GM19025 (cell line): ENCODE results near the gene DES.

Source experiments
- ATAC-seq: cut with Tn5 transposase; IDR thresholded peaks from one replicate; pipeline ENCODE4 v1.9.1; 2021; ENCODE audit warnings: mild to moderate bottlenecking, low read depth, moderate library complexity; ENCODE audit not compliant: unreplicated experiment

DES gene

GRCh38 chr2:219419012-219419324 lies 791 bp downstream of the DES start:
- ATAC-seq, result no peak

- ATAC-seq, result no peak
Observed at GRCh38 chr2:219419331-219420197, 1.4 kb downstream of the DES start.

- ATAC-seq, result no peak
Observed at GRCh38 chr2:219420687-219421086, 2.5 kb downstream of the DES start.

GRCh38 chr2:219421323-219421722 lies 3.1 kb downstream of the DES start:
- no peak for ATAC-seq

GRCh38 chr2:219422952-219423534 lies 4.9 kb downstream of the DES start:
- no peak for ATAC-seq

GRCh38 chr2:219423652-219424377 lies 5.6 kb downstream of the DES start:
- no peak for ATAC-seq

GRCh38 chr2:219425238-219426067 lies 7.3 kb downstream of the DES start:
- no peak for ATAC-seq

- ATAC-seq, result no peak
Observed at GRCh38 chr2:219426068-219426443, 7.9 kb downstream of the DES start.

GRCh38 chr2:219426534-219427136 lies 8.5 kb downstream of the DES start:
- no peak for ATAC-seq

- ATAC-seq, result no peak
Observed at GRCh38 chr2:219428469-219428868, 10.3 kb downstream of the DES start.

GRCh38 chr2:219429958-219430606 lies 11.9 kb downstream of the DES start:
- no peak for ATAC-seq

GRCh38 chr2:219430633-219431615 lies 12.7 kb downstream of the DES start:
- no peak for ATAC-seq

- ATAC-seq, result no peak
Observed at GRCh38 chr2:219433666-219434467, 15.7 kb downstream of the DES start.

- ATAC-seq, result no peak
Observed at GRCh38 chr2:219434468-219434717, 16.2 kb downstream of the DES start.

- no peak for ATAC-seq
Observed at GRCh38 chr2:219434718-219435525, 16.7 kb downstream of the DES start, which contains the start of gene SPEG. Gene SPEG, plus strand, starts transcription at chr2:219434843. Its CDS starts 135 bp downstream, at chr2:219434978.

GRCh38 chr2:219435701-219436100 lies 17.5 kb downstream of the DES start:
- no peak for ATAC-seq

- no peak for ATAC-seq
Observed at GRCh38 chr2:219436491-219436890, 18.3 kb downstream of the DES start.
